ENCODE measurements around the gene PRSS1. TPM values are rescaled to one million over a fixed set of nuclear protein-coding genes. Genes with fewer than 3 reads are reported as not detected.
A peak's percentile ranks its signal among the peaks of the same experiment; 100 is the strongest.

PRSS1 gene
- total RNA-seq, 4 donors from 2014 or later: not detected

DNA sequence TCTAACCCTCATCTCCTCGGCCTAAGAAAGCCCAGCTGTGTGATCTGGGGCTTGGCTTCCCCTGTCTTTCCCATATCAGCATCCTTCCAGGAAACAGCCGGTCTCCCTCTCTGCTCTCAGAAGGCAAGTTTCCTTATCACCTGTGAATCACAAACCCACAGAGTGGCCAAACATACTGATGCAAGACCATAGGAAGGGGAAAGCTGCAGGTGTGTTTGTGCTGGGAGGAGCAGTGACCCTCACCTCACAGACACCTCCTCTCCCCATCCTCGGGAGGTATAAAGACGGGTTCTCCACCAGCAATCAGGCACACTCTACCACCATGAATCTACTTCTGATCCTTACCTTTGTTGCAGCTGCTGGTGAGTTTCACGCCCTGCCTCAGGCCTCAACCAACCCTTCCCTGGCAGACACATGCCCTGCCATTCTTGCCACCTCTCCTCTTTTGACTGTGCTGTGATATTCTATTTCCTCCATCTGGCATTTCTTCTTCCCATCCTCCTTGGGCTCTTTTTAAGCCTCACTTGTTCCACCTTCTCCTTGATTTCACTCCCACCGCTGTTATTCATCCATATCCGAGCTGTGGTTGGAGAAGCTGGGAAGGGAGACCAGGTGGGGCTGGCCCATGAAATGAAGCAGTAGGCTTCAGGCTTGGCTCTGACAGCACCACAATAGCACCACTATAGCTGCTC, 21.5 kb downstream of the PRSS1 start, which contains the start of gene PRSS2:
Gene PRSS2, plus strand, starts transcription at position 310 of the 692 bp plus-strand sequence. Its CDS starts 13 bp downstream, at position 323.
- H3K27ac ChIP-seq: no peak within 1 kb of the TSS
- H3K27me3 ChIP-seq: no peaks in the 10 kb centered on the region
- H3K36me3 ChIP-seq: no peaks in the 10 kb centered on the region
- TF ChIP-seq, protein P1, sequence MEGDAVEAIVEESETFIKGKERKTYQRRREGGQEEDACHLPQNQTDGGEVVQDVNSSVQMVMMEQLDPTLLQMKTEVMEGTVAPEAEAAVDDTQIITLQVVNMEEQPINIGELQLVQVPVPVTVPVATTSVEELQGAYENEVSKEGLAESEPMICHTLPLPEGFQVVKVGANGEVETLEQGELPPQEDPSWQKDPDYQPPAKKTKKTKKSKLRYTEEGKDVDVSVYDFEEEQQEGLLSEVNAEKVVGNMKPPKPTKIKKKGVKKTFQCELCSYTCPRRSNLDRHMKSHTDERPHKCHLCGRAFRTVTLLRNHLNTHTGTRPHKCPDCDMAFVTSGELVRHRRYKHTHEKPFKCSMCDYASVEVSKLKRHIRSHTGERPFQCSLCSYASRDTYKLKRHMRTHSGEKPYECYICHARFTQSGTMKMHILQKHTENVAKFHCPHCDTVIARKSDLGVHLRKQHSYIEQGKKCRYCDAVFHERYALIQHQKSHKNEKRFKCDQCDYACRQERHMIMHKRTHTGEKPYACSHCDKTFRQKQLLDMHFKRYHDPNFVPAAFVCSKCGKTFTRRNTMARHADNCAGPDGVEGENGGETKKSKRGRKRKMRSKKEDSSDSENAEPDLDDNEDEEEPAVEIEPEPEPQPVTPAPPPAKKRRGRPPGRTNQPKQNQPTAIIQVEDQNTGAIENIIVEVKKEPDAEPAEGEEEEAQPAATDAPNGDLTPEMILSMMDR (IDR thresholded peaks at IDR 0.05): no peak
- TF ChIP-seq POLR2A (IDR thresholded peaks at IDR 0.05): no peak
- no peaks in the 10 kb centered on the region for H3K9me3 ChIP-seq
- no peak for DNase-seq
- peaks cover 0 to 5% (median 0%) of the 10 kb centered on the region in 4 donors for H3K4me1 ChIP-seq
- no peak within 1 kb of the TSS for H3K4me3 ChIP-seq

DNA sequence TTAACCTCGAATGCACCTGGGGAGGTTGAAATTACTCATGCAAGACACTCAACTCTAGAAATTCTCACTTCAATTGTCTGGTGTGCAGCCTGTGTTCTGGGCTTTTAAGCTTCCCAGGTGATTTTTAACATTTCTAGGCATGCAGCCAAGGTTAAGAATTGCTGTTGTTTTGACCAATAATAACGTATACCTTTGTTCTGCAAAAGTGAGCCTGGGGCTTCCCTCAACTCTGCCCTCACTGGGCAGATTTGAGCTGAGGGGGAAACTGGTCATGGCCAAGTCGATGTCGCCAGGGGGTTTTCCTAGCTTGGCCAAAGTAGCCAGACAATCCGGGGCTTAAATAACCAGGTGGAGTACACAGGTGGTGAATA, 22.1 kb downstream of the PRSS1 start:
- Histone ChIP-seq H3K36me3 (no peaks in the 10 kb centered on the region), H3K27ac (no peak overlapping the region), H3K27me3 (no peaks in the 10 kb centered on the region), H3K4me3 (no peak overlapping the region), H3K4me1 (peaks cover 0 to 5% (median 0%) of the 10 kb centered on the region in 4 donors), H3K9me3 (no peaks in the 10 kb centered on the region)
- peak in 1 of 3 donors; percentile 35 for DNase-seq
- no peak for TF ChIP-seq POLR2A (IDR thresholded peaks at IDR 0.05)
- TF ChIP-seq, protein P1 (IDR thresholded peaks at IDR 0.05): no peak

DNA sequence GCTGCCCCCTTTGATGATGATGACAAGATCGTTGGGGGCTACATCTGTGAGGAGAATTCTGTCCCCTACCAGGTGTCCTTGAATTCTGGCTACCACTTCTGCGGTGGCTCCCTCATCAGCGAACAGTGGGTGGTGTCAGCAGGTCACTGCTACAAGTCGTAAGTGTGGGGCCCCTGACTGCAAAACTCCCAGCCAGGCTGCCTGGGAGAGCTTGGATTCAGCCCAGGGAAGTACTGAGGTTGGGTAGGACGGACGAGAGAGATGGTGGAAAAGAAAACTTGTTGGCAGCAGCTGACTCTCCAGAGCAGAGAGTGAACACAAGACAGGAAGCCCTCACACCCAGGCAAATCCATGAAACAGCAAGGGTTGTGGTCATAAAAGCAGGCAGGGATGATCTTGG, 22.8 kb downstream of the PRSS1 start:
- DNase-seq: no peak
- Histone ChIP-seq H3K9me3 (no peaks in the 10 kb centered on the region), H3K4me1 (peaks cover 0 to 5% (median 0%) of the 10 kb centered on the region in 4 donors), H3K27ac (no peak overlapping the region), H3K4me3 (no peak overlapping the region), H3K36me3 (no peaks in the 10 kb centered on the region), H3K27me3 (no peaks in the 10 kb centered on the region)
- TF ChIP-seq POLR2A (IDR thresholded peaks at IDR 0.05): no peak
- TF ChIP-seq, protein P1 (IDR thresholded peaks at IDR 0.05): no peak

DNA sequence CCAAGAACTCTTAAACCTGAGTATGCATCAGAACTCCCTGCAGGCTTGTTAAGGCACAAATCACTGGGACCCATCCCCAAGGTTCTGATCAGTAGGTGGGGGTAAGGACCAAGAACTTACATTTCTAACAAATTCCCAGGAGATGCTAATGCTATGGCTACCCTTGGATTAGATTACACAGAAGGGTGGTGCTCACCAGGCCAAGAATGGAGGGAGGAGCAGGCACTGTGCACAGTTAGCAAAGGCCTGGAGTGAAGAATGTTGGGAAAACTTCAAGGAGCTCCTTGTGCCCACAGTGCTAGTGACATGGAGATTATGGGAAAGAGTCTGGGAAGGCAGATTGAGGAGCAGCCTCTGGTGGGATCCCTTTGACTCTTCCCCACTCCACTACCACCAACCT, 23.4 kb downstream of the PRSS1 start:
- Histone ChIP-seq H3K27me3 (no peaks in the 10 kb centered on the region), H3K4me1 (peaks cover 0 to 5% (median 0%) of the 10 kb centered on the region in 4 donors), H3K9me3 (peaks cover 0 to 3% (median 0%) of the 10 kb centered on the region in 4 donors), H3K4me3 (no peak overlapping the region), H3K27ac (no peak overlapping the region), H3K36me3 (no peaks in the 10 kb centered on the region)
- TF ChIP-seq POLR2A (IDR thresholded peaks at IDR 0.05): no peak
- TF ChIP-seq, protein P1 (IDR thresholded peaks at IDR 0.05): no peak
- DNase-seq: no peak

DNA sequence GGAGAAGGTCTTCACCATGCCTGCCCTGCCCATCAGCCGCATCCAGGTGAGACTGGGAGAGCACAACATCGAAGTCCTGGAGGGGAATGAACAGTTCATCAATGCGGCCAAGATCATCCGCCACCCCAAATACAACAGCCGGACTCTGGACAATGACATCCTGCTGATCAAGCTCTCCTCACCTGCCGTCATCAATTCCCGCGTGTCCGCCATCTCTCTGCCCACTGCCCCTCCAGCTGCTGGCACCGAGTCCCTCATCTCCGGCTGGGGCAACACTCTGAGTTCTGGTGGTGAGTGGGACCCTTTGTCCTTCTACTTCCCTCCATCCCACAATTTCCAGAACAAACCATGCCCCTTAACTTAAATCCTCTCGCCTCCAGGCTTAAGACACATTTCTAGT, 24.0 kb downstream of the PRSS1 start:
- Histone ChIP-seq H3K36me3 (no peaks in the 10 kb centered on the region), H3K9me3 (peaks cover 0 to 3% (median 0%) of the 10 kb centered on the region in 4 donors), H3K4me1 (peaks cover 0 to 5% (median 0%) of the 10 kb centered on the region in 4 donors), H3K27me3 (no peaks in the 10 kb centered on the region), H3K27ac (no peak overlapping the region), H3K4me3 (no peak overlapping the region)
- DNase-seq: no peak
- no peak for TF ChIP-seq POLR2A (IDR thresholded peaks at IDR 0.05)
- TF ChIP-seq, protein P1 (IDR thresholded peaks at IDR 0.05): no peak

Measured in Peyer's patch (tissue), 4 donors.